Astrocyte (in vitro differentiated cells and primary cell): ENCODE results near the gene ROR1.

Experiments
- EZH2 ChIP-seq: IDR thresholded peaks from 2 replicates; pipeline ENCODE4 v1.6.1; 2012; ENCODE audit warnings: mild to moderate bottlenecking, low read length, inconsistent platforms; ENCODE audit not compliant: insufficient read depth
- TF ChIP-seq, protein P1 (sequence below): IDR thresholded peaks from 2 replicates; pipeline ENCODE4 v1.5.1; 2011; ENCODE audit warnings: low read depth, mild to moderate bottlenecking, inconsistent platforms, low read length, moderate library complexity; ENCODE audit not compliant: insufficient read depth

DNA sequence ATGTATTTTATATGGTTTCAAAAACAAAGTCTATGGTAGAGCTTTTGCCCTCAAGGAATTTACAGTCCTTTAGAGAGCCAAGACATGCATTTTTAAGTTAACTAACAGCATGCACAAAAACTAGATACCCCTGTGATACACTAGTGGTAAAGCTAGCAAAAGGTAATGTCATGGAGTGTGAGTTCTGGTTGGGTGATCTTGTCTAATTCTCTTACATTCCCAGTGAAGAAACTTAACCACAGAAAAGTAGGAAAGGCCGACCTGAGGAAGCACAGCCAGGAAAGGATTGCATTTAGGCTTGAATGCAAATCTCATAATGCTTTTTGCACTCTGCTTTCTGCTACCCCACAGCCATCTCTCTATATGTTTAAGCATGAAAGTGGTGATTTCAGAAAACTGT, 202.2 kb downstream of the ROR1 start:
- TF ChIP-seq, protein P1, sequence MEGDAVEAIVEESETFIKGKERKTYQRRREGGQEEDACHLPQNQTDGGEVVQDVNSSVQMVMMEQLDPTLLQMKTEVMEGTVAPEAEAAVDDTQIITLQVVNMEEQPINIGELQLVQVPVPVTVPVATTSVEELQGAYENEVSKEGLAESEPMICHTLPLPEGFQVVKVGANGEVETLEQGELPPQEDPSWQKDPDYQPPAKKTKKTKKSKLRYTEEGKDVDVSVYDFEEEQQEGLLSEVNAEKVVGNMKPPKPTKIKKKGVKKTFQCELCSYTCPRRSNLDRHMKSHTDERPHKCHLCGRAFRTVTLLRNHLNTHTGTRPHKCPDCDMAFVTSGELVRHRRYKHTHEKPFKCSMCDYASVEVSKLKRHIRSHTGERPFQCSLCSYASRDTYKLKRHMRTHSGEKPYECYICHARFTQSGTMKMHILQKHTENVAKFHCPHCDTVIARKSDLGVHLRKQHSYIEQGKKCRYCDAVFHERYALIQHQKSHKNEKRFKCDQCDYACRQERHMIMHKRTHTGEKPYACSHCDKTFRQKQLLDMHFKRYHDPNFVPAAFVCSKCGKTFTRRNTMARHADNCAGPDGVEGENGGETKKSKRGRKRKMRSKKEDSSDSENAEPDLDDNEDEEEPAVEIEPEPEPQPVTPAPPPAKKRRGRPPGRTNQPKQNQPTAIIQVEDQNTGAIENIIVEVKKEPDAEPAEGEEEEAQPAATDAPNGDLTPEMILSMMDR, result no peak
- no peak for TF ChIP-seq EZH2
